IMR-90 (cell line): ENCODE results near the gene AHR. TPM values are rescaled to one million over a fixed set of nuclear protein-coding genes. Genes with fewer than 3 reads are reported as not detected.

Experiments
- ATAC-seq: fragments of 200-7000 bp; cut with Tn5 transposase; 2 replicates; pipeline ENCODE4 v1.9.1; 2020; ENCODE audit warnings: low read depth, mild to moderate bottlenecking, moderate library complexity
- BruUV-seq: library from RNA; stranded (reverse); fragments of 400-500 nt; replicated peaks from 2 replicates; lab custom pipeline; 2021; lab: Mats Ljungman, UMichigan
- CTCF ChIA-PET: fragments of 300-600 bp; formaldehyde crosslinking; extraction: SDS; loops from one replicate; lab custom pipeline; 2021; ENCODE audit warnings: antibody characterized with exemption; lab: Yijun Ruan, JAX
- POLR2A ChIA-PET: fragments of 300-600 bp; sonication (Branson Sonifier 250); formaldehyde crosslinking; loops from one replicate; lab custom pipeline; 2022; ENCODE audit warnings: antibody characterized with exemption; ENCODE audit not compliant: unreplicated experiment; lab: Charles Lee
- DNase-seq: peaks from one replicate; pipeline ENCODE4 v3.0.0; 2013
- H2AFZ ChIP-seq: replicated peaks from 2 replicates; pipeline ENCODE3; 2013; ENCODE audit warnings: low read length, mild to moderate bottlenecking; ENCODE audit not compliant: poor library complexity
- H2AK5ac ChIP-seq: 2 replicates; pipeline ENCODE4 v1.6.1; 2013; ENCODE audit warnings: low read depth, low read length, inconsistent platforms
- H2AK9ac ChIP-seq: replicated peaks from 2 replicates; pipeline ENCODE3; 2013; ENCODE audit warnings: mild to moderate bottlenecking, low read depth, low read length, moderate library complexity; ENCODE audit not compliant: poor library complexity
- H2BK120ac ChIP-seq: 2 replicates; pipeline ENCODE4 v1.6.1; 2013; ENCODE audit warnings: low read depth, low read length, inconsistent platforms
- H2BK15ac ChIP-seq: 3 replicates; pipeline ENCODE4 v1.6.1; 2013; ENCODE audit warnings: low read depth, low read length, inconsistent platforms
- H2BK20ac ChIP-seq: 2 replicates; pipeline ENCODE4 v1.6.1; 2013; ENCODE audit warnings: low read depth, mild to moderate bottlenecking, inconsistent platforms, low read length, moderate library complexity
- H2BK5ac ChIP-seq: 2 replicates; pipeline ENCODE4 v1.6.1; 2013; ENCODE audit warnings: mild to moderate bottlenecking, low read depth, low read length, inconsistent platforms; ENCODE audit not compliant: poor library complexity, severe bottlenecking
- H3K14ac ChIP-seq: replicated peaks from 2 replicates; pipeline ENCODE4 v1.6.1; 2013; ENCODE audit warnings: low read depth, low read length, inconsistent platforms
- H3K18ac ChIP-seq: 2 replicates; pipeline ENCODE4 v1.6.1; 2013; ENCODE audit warnings: low read depth, low read length, control low read depth
- H3K23ac ChIP-seq: 2 replicates; pipeline ENCODE4 v1.6.1; 2013; ENCODE audit warnings: low read depth, low read length, inconsistent platforms
- H3K27ac ChIP-seq: 2 replicates; pipeline ENCODE4 v1.5.1; 2013; ENCODE audit warnings: mild to moderate bottlenecking, control low read depth, low read length; ENCODE audit not compliant: insufficient read depth
- H3K27me3 ChIP-seq: 2 replicates; pipeline ENCODE4 v1.6.1; 2013; ENCODE audit warnings: low read length; ENCODE audit not compliant: control insufficient read depth, insufficient read depth
- H3K36me3 ChIP-seq: 2 replicates; pipeline ENCODE4 v1.6.1; 2013; ENCODE audit warnings: low read length, mixed read lengths; ENCODE audit not compliant: control insufficient read depth, insufficient read depth
- H3K4ac ChIP-seq: 2 replicates; pipeline ENCODE4 v1.6.1; 2013; ENCODE audit warnings: low read depth, low read length, inconsistent platforms
- H3K4me1 ChIP-seq: 2 replicates; pipeline ENCODE4 v1.6.1; 2013; ENCODE audit warnings: low read length, mixed read lengths; ENCODE audit not compliant: control insufficient read depth, insufficient read depth
- H3K4me2 ChIP-seq: 2 replicates; pipeline ENCODE4 v1.6.1; 2013; ENCODE audit warnings: low read depth, mild to moderate bottlenecking, control low read depth, low read length, moderate library complexity
- H3K4me3 ChIP-seq: 2 replicates; pipeline ENCODE4 v1.5.1; 2013; ENCODE audit warnings: low read depth, mild to moderate bottlenecking, control low read depth, low read length, moderate library complexity; ENCODE audit not compliant: insufficient read depth
- H3K56ac ChIP-seq: 2 replicates; pipeline ENCODE4 v1.6.1; 2013; ENCODE audit warnings: low read length, inconsistent platforms; ENCODE audit not compliant: insufficient read depth; ENCODE audit errors: extremely low read depth
- H3K79me1 ChIP-seq, 2 experiments: 2 replicates each; pipeline ENCODE4 v1.6.1; 2013; ENCODE audit warnings: low read length in 2 of 2, inconsistent platforms in 1 of 2, low read depth in 1 of 2
- H3K9ac ChIP-seq: 2 replicates; pipeline ENCODE4 v1.6.1; 2013; ENCODE audit warnings: low read depth, low read length, control low read depth
- H3K9me1 ChIP-seq: 2 replicates; pipeline ENCODE4 v1.6.1; 2013; ENCODE audit warnings: low read length, inconsistent platforms; ENCODE audit not compliant: insufficient read depth
- H3K9me3 ChIP-seq: 2 replicates; pipeline ENCODE4 v1.6.1; 2013; ENCODE audit warnings: low read length; ENCODE audit not compliant: control insufficient read depth, insufficient read depth
- H4K20me1 ChIP-seq: 2 replicates; pipeline ENCODE4 v1.6.1; 2013; ENCODE audit warnings: low read length, inconsistent platforms; ENCODE audit not compliant: insufficient read depth
- H4K5ac ChIP-seq: 2 replicates; pipeline ENCODE4 v1.6.1; 2013; ENCODE audit warnings: mild to moderate bottlenecking, low read depth, low read length, control low read depth
- H4K8ac ChIP-seq, 2 experiments: 2 replicates each; pipeline ENCODE4 v1.6.1; 2013; ENCODE audit warnings: low read depth in 2 of 2, low read length in 2 of 2, control low read depth in 1 of 2, inconsistent platforms in 1 of 2
- H4K91ac ChIP-seq: 2 replicates; pipeline ENCODE4 v1.6.1; 2013; ENCODE audit warnings: low read depth, low read length, inconsistent platforms; ENCODE audit not compliant: insufficient read depth
- CTCF ChIP-seq: conservative IDR thresholded peaks from 2 replicates; pipeline ENCODE4 v1.5.1; 2012; ENCODE audit warnings: mild to moderate bottlenecking, low read depth, low read length, improper control_type of control experiment
- WGBS, 2 experiments: methylation state at CpG; one replicate each; pipeline versions ENCODE4 v1.1.5 to v1.1.7; 2013; ENCODE audit warnings: missing lambda C conversion rate in 2 of 2; ENCODE audit not compliant: insufficient read length in 1 of 2; ENCODE audit errors: extremely low coverage in 2 of 2; 5-methylcytosine and 5-hydroxymethylcytosine counted together
- dilution Hi-C: fragments of 300-500 bp; cut with HindIII; formaldehyde crosslinking; loops from one replicate; pipeline ENCODE4 v1.14.3; 2018; ENCODE audit warnings: low sequenced_read_pairs; ENCODE audit not compliant: unreplicated experiment
- in situ Hi-C: fragments of 300-500 bp; cut with MboI; formaldehyde crosslinking; loops from 3 replicates; pipeline ENCODE4 v1.14.3; 2019; ENCODE audit warnings: low sequenced_read_pairs, inconsistent platforms, mixed read lengths
- intact Hi-C: fragments of 100-400 bp; cut with micrococcal nuclease; formaldehyde crosslinking; loops from 2 replicates; pipeline ENCODE4 v1.10.0; 2022
- polyA plus RNA-seq, 3 experiments: library from polyadenylated mRNA; depleted of rRNA; stranded (reverse); fragments of >200 nt; gene quantifications; 2 replicates each; pipeline ENCODE4 v1.2.3, GENCODE V29; 2012; ENCODE audit warnings: low replicate concordance in 1 of 3
- total RNA-seq: library from RNA; depleted of rRNA; stranded (reverse); fragments of >200 nt; gene quantifications from 2 replicates; pipeline ENCODE4 v1.2.3, GENCODE V29; 2012

AHR gene
- total and polyA plus RNA-seq, 2 of the 4 experiments (the other 2 are of a cell fraction) = 6.9 to 55.2 TPM

DNA sequence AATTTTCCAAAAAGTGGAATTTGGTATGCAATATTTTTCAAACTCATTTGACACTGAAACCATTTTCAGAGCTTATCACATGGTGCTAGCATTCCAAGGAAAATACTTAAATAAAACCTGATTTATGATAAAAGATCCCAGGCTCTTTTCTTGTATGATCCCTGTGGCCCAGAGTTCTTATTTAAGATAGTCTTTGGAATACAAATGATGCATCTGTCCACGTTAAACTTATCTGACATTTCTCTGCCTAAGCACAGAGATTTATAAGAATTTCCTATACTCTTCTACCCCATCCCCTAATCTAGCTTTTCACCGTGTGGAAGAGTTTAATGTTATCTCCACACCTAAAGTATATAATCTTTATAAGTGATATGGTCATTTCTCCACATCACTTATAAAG lies 66.2 kb downstream of the AHR start:
- ATAC-seq = no peak
- no TSS peak for BruUV-seq
- no peak overlapping the region for H2BK20ac ChIP-seq
- H3K27ac ChIP-seq = no peak overlapping the region
- no peak overlapping the region for H3K23ac ChIP-seq
- H4K8ac ChIP-seq = no peak overlapping the region
- peaks cover 2% of the 10 kb centered on the region; the same call in 1 of the 2 replicates for H3K9me3 ChIP-seq
- H3K9ac ChIP-seq = no peak overlapping the region
- H3K4ac ChIP-seq = no peak overlapping the region
- H2BK120ac ChIP-seq = no peak overlapping the region
- H4K20me1 ChIP-seq = no peaks in the 10 kb centered on the region
- H3K4me1 ChIP-seq = peaks cover 15% of the 10 kb centered on the region
- TF ChIP-seq CTCF = no peak
- no peak for DNase-seq
- H2AK5ac ChIP-seq = no peak overlapping the region
- no peak overlapping the region for H3K56ac ChIP-seq
- no CpG with 5 or more reads among the region's 2 CpGs for WGBS, 2 experiments
- no peak overlapping the region for H4K91ac ChIP-seq
- no peak overlapping the region for H2BK15ac ChIP-seq
- POLR2A ChIA-PET = no interaction called here
- intact Hi-C loops (no loop called here), dilution Hi-C loops (no loop called here), in situ Hi-C loops (no loop called here)
- no peak overlapping the region for H2AFZ ChIP-seq
- no peak overlapping the region for H4K5ac ChIP-seq
- H3K79me1 ChIP-seq = peaks cover 0 to 5% of the 10 kb centered on the region in 2 experiments; a peak in 1 of 4 replicates
- H3K18ac ChIP-seq = no peak overlapping the region
- H3K36me3 ChIP-seq = no peaks in the 10 kb centered on the region
- no peak overlapping the region for H2BK5ac ChIP-seq
- H3K27me3 ChIP-seq = no peaks in the 10 kb centered on the region
- no peak overlapping the region for H3K4me3 ChIP-seq
- CTCF ChIA-PET = interaction anchor here (0.5 to 1.0 kb wide), 2 partner anchors 22 to 64 kb away, joined by 3 read pairs; no protein-coding TSS in a partner anchor
- no peak overlapping the region for H2AK9ac ChIP-seq
- H3K9me1 ChIP-seq = peaks cover 11% of the 10 kb centered on the region
- no peak overlapping the region for H3K14ac ChIP-seq
- H3K4me2 ChIP-seq = no peak overlapping the region
